GM12801 (cell line): ENCODE measurements around the gene LEFTY2.

Source experiments
- CTCF ChIP-seq: IDR thresholded peaks from one replicate; pipeline ENCODE4 v1.5.1; 2011; ENCODE audit warnings: control low read depth; ENCODE audit not compliant: insufficient read length; ENCODE audit errors: extremely low read depth

The LEFTY2 gene

DNA sequence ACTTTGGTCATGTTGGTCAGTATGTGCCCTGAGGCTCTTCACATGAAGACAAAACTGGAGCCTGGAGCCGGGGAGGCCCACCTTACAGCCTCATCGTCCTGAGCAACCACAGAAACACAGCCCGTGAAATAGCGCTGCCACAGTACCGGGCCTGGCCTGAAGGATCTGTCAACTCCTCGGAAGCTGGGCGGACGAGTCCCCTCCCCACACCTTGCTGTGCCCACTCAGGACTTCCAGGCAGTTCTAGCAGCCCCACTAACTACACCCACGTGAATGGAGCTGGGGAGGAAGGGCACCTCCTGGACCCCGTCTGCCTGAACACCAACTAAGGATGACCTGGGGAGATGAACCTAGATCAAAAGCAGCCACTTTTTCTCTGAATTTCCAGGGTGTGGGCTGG is 33.4 kb upstream of the LEFTY2 start:
- no peak for TF ChIP-seq CTCF

DNA sequence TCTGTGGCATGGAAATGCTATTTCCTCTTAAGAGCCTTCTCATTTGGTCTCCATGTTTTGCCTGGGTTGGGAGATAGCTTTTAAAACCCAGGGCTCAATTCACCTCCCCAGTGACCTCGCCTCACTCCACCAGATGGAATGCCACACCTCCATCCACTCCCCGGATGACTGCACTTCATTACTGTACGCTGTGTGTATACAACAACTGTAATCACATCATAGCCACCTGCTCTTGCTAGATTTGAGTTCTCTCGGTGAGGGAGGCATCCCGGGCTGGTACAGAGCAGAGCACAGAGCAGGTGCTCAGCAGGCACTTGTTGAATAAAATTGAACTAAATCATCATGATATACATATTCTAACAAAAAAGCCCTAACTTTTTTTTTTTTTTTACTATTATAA is 32.1 kb upstream of the LEFTY2 start:
- no peak for TF ChIP-seq CTCF

- no peak for TF ChIP-seq CTCF
Observed at GRCh38 chr1:225972344-225973152, 31.5 kb upstream of the LEFTY2 start.

DNA sequence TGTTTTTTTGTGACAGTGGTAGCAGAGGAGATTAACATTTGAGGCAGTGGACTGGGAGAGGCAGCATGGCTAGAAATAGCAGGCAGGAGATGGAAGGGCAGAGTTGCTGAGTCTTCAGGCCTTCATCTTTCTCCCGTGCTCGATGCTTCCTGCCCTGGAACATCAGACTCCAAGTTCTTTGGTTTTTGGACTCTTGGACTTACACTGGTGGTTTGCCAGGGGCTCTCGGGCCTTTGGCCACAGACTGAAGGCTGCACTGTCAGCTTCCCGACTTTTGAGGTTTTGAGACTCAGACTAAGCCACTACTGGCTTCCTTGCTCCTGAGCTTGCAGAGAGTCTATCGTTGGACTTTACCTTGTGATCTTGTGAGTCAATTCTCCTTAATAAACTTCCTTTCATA is 24.2 kb upstream of the LEFTY2 start:
- no peak for TF ChIP-seq CTCF

DNA sequence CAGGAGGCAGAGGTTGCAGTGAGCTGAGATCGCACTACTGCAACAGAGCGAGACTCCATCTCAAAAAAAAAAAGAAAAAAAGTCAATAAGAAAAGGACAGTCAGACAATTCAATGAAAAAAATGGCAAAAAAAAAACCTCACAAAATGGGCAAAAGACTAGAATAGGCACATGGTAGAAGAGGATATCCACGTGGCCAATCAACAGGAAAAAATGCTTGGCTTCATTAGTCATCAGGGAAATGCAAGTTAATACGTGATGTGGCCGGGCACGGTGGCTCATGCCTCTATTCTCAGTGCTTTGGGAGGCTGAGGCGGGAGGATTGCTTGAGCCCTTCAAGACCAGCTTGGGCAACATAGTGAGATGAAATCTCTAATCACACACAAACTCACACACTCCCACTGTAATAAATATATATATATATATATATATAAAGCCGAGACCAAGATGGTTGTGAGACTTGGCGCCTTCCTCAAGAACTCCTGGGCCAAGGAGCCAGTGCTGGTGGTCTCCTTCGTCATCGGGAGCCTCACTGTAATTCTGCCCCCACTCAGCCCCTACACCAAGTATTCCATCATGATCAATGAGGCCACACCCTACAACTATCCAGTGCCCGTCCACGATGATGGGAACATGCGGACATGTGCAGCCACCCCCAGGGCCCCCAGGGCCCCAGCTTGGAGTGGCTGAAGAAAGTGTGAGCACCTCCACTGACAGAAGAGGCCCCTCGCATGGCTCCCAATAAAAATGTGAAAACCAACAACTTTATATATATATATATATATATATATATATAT is 22.9 kb upstream of the LEFTY2 start:
- TF ChIP-seq CTCF = no peak

GRCh38 chr1:225962440-225962975 is 21.5 kb upstream of the LEFTY2 start:
- TF ChIP-seq CTCF = no peak

GRCh38 chr1:225961659-225962439 is 20.8 kb upstream of the LEFTY2 start:
- TF ChIP-seq CTCF = no peak
